ENCODE measurements around the gene PRRT1. TPM values are rescaled to one million over a fixed set of nuclear protein-coding genes. Genes with fewer than 3 reads are reported as not detected.

PRRT1 gene
- total and polyA plus RNA-seq, 2 of the 4 experiments (the other 2 are of a cell fraction), result 0.99 TPM; not detected in 1

DNA sequence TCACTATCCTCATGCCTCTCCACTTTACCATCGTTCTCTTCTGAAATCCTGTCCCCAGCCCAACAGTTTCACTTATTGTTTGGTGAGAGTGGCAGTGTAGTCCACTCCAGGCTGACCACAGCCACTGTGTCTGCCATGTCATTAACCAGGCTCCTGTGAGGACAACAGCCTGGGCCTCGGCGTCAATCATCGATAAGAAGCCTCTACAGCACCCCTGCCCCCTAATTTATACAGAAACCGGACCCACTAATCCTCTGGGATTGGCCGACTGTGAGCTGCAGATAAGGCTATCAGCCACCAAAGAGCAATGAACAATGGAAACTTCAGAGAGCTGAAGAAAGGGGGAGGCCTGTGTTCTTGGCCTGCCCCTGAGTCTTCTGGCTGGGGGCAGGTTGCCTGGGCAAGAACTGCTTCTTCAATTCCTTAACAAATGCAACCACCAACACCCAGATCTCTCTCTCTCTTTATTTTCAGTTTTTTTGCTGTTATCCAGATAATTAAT, 16.1 kb upstream of the PRRT1 start:
- no peak overlapping the region for H2BK15ac ChIP-seq (ENCODE audit: low read depth, low read length)

More for the DNA sequence above, 16.1 kb upstream of the PRRT1 start:
- no peak overlapping the region for H3K23ac ChIP-seq (ENCODE audit: low read depth, low read length)
- peaks cover 5 to 26% of the 10 kb centered on the region in 2 experiments; a peak in 3 of 4 replicates for H3K79me1 ChIP-seq (ENCODE audit: low read depth in 1 of 2, low read length in 2 of 2)
- ChIA-PET CTCF (no interaction called here), POLR2A (ENCODE audit: unreplicated experiment) (interaction anchor here (1.0 kb wide), 1 partner anchor 9 kb away, joined by 3 read pairs; no protein-coding TSS in a partner anchor)
- dilution Hi-C loops (cut with HindIII; ENCODE audit: low sequenced_read_pairs, unreplicated experiment), result no loop called here
- no peak overlapping the region for H2BK20ac ChIP-seq (ENCODE audit: low read depth, low read length)
- H2AK5ac ChIP-seq (ENCODE audit: low read depth, low read length), result no peak overlapping the region
- H3K4ac ChIP-seq (ENCODE audit: low read depth, low read length), result no peak overlapping the region
- H3K4me2 ChIP-seq (ENCODE audit: low read depth, low read length), result no peak overlapping the region
- no peak overlapping the region for H3K27ac ChIP-seq (ENCODE audit: insufficient read depth, low read length)
- H2AFZ ChIP-seq (replicated peaks; ENCODE audit: low read length, poor library complexity), result no peak overlapping the region
- TF ChIP-seq MAFK (IDR thresholded peaks at IDR 0.05; ENCODE audit: low read depth, low read length), result no peak
- no peak for TF ChIP-seq MAZ (IDR thresholded peaks at IDR 0.05; ENCODE audit: borderline replicate concordance, low read depth, low read length)
- TF ChIP-seq POLR2A (IDR thresholded peaks at IDR 0.05; ENCODE audit: low read depth, low read length), result no peak
- TF ChIP-seq BHLHE40 (IDR thresholded peaks at IDR 0.05; ENCODE audit: low read depth, low read length), result no peak
- no peak for TF ChIP-seq CEBPB (IDR thresholded peaks at IDR 0.05; ENCODE audit: low read depth, low read length)
- no peak for TF ChIP-seq CHD1 (IDR thresholded peaks at IDR 0.05; ENCODE audit: low read depth, low read length)
- no peak for TF ChIP-seq NFE2L2 (IDR thresholded peaks at IDR 0.05; ENCODE audit: low read depth, low read length)
- TF ChIP-seq RAD21 (IDR thresholded peaks at IDR 0.05; ENCODE audit: low read length), result no peak
- TF ChIP-seq SMC3 (IDR thresholded peaks at IDR 0.05; ENCODE audit: low read depth, low read length), result no peak
- no peak for TF ChIP-seq RFX5 (IDR thresholded peaks at IDR 0.05; ENCODE audit: low read depth, low read length)
- TF ChIP-seq FOS (IDR thresholded peaks at IDR 0.05; ENCODE audit: low read depth, low read length), result no peak
- TF ChIP-seq, protein P1, sequence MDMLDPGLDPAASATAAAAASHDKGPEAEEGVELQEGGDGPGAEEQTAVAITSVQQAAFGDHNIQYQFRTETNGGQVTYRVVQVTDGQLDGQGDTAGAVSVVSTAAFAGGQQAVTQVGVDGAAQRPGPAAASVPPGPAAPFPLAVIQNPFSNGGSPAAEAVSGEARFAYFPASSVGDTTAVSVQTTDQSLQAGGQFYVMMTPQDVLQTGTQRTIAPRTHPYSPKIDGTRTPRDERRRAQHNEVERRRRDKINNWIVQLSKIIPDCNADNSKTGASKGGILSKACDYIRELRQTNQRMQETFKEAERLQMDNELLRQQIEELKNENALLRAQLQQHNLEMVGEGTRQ (IDR thresholded peaks at IDR 0.05; ENCODE audit: low read depth, low read length), result no peak
- TF ChIP-seq MXI1 (IDR thresholded peaks at IDR 0.05; ENCODE audit: borderline replicate concordance, low read depth, low read length), result no peak
- no peak overlapping the region for H3K18ac ChIP-seq (ENCODE audit: low read depth, low read length)
- H4K91ac ChIP-seq (ENCODE audit: insufficient read depth, low read depth, low read length), result no peak overlapping the region
- no peak overlapping the region for H3K9ac ChIP-seq (ENCODE audit: low read depth, low read length)
- WGBS, 2 experiments (ENCODE audit: extremely low coverage in 2 of 2, insufficient read length in 1 of 2), result no CpG with 5 or more reads among the region's 6 CpGs
- H2BK5ac ChIP-seq (ENCODE audit: low read depth, low read length, poor library complexity, severe bottlenecking), result no peak overlapping the region
- no peaks in the 10 kb centered on the region for H3K9me3 ChIP-seq (ENCODE audit: control insufficient read depth, insufficient read depth, low read length)
- H3K4me1 ChIP-seq (ENCODE audit: control insufficient read depth, insufficient read depth, low read length), result peaks cover 3% of the 10 kb centered on the region; the same call in 1 of the 2 replicates
- H4K5ac ChIP-seq (ENCODE audit: low read depth, low read length), result no peak overlapping the region
- peaks cover 13% of the 10 kb centered on the region for H3K9me1 ChIP-seq (ENCODE audit: insufficient read depth, low read length)
- BruUV-seq (replicated peaks), result no TSS peak
- H3K4me3 ChIP-seq (ENCODE audit: insufficient read depth, low read depth, low read length), result no peak overlapping the region
- intact Hi-C loops (cut with micrococcal nuclease), result no loop called here
- no peak for ATAC-seq (ENCODE audit: low read depth)
- H3K14ac ChIP-seq (replicated peaks; ENCODE audit: low read depth, low read length), result no peak overlapping the region
- H3K56ac ChIP-seq (ENCODE audit: extremely low read depth, insufficient read depth, low read length), result no peak overlapping the region
- H3K27me3 ChIP-seq (ENCODE audit: control insufficient read depth, insufficient read depth, low read length), result no peaks in the 10 kb centered on the region
- no peaks in the 10 kb centered on the region for H4K20me1 ChIP-seq (ENCODE audit: insufficient read depth, low read length)
- in situ Hi-C loops (cut with MboI; ENCODE audit: low sequenced_read_pairs), result no loop called here
- H3K36me3 ChIP-seq (ENCODE audit: control insufficient read depth, insufficient read depth, low read length), result peaks cover 56% of the 10 kb centered on the region
- H2AK9ac ChIP-seq (replicated peaks; ENCODE audit: low read depth, low read length, poor library complexity), result no peak overlapping the region
- H2BK120ac ChIP-seq (ENCODE audit: low read depth, low read length), result no peak overlapping the region
- H4K8ac ChIP-seq (ENCODE audit: low read depth in 2 of 2, low read length in 2 of 2), result no peak overlapping the region
- no peak for DNase-seq

Data from IMR-90 (cell line).